Prostate gland (tissue), 2 donors: ENCODE results near the gene SMLR1.

Experiments used
- POLR2A ChIP-seq: fragments of 450-650 bp; IDR thresholded peaks from one replicate; pipeline ENCODE4 v1.6.1; 2016; ENCODE audit warnings: antibody characterized with exemption, mild to moderate bottlenecking
- POLR2AphosphoS5 ChIP-seq: sonication (generic); formaldehyde crosslinking; IDR thresholded peaks from one replicate; pipeline ENCODE4 v1.6.1; 2017; ENCODE audit warnings: antibody characterized with exemption
- TF ChIP-seq, protein P1 (sequence below), 4 experiments: fragments of 200-600 bp in 2 of 4; fragments of 450-650 bp in 2 of 4; sonication (generic) in 2 of 4; IDR thresholded peaks; 1 replicate in 3 of 4; 2 replicates in 1 of 4; pipeline ENCODE4 v1.5.1; 2016 to 2019; ENCODE audit warnings: antibody characterized with exemption in 4 of 4, mild to moderate bottlenecking in 2 of 4, moderate library complexity in 2 of 4

DNA sequence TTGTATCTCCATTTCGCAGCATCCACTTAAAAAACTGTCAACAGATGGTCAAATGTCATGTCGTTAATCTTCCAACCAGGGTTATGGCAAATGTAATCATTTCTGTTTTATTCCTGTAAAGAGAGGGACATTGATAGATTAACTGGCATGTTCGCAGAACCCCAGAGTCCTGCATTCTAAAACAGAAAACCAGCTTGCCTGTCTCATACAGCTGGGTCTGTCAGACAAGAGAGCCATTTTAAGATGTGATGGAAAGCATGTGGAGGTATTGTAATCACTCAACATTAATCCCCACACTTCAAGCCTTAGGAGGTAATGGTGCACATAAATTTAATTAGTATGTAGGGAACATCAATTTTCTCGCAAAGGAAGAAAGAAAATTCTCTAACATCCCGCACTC, 4.4 kb downstream of the SMLR1 start:
- TF ChIP-seq, protein P1, sequence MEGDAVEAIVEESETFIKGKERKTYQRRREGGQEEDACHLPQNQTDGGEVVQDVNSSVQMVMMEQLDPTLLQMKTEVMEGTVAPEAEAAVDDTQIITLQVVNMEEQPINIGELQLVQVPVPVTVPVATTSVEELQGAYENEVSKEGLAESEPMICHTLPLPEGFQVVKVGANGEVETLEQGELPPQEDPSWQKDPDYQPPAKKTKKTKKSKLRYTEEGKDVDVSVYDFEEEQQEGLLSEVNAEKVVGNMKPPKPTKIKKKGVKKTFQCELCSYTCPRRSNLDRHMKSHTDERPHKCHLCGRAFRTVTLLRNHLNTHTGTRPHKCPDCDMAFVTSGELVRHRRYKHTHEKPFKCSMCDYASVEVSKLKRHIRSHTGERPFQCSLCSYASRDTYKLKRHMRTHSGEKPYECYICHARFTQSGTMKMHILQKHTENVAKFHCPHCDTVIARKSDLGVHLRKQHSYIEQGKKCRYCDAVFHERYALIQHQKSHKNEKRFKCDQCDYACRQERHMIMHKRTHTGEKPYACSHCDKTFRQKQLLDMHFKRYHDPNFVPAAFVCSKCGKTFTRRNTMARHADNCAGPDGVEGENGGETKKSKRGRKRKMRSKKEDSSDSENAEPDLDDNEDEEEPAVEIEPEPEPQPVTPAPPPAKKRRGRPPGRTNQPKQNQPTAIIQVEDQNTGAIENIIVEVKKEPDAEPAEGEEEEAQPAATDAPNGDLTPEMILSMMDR (IDR thresholded peaks at IDR 0.05): no peak
- TF ChIP-seq POLR2A (no peak), POLR2AphosphoS5 (no peak)
